Epithelial cell of prostate (primary cell): ENCODE data around the gene MCTP1.

Experiments used
- DNase-seq: peaks from one replicate; pipeline ENCODE4 v3.0.0-alpha.2; 2011; ENCODE audit warnings: low read depth, low spot score
- H3K27ac ChIP-seq: fragments of 450-650 bp; 2 replicates; pipeline ENCODE4 v1.5.1; 2017; ENCODE audit warnings: mild to moderate bottlenecking

MCTP1 gene

GRCh38 chr5:95045181-95045965, 239.5 kb downstream of the MCTP1 start:
- no peak overlapping the region for H3K27ac ChIP-seq

GRCh38 chr5:95044096-95044495, 240.8 kb downstream of the MCTP1 start:
- no peak overlapping the region for H3K27ac ChIP-seq
- DNase-seq = no peak

More at GRCh38 chr5:95045181-95045965, 239.5 kb downstream of the MCTP1 start:
- no peak for DNase-seq

GRCh38 chr5:95043648-95044047, 241.2 kb downstream of the MCTP1 start:
- no peak for DNase-seq
- no peak overlapping the region for H3K27ac ChIP-seq

GRCh38 chr5:95043234-95043633, 241.7 kb downstream of the MCTP1 start:
- no peak overlapping the region for H3K27ac ChIP-seq
- DNase-seq = no peak

- H3K27ac ChIP-seq = no peak overlapping the region
These were observed 242.9 kb downstream of the MCTP1 start for GRCh38 chr5:95042037-95042436.

GRCh38 chr5:95035891-95036685, 248.8 kb downstream of the MCTP1 start:
- H3K27ac ChIP-seq = no peak overlapping the region
- DNase-seq = no peak

More at GRCh38 chr5:95042037-95042436, 242.9 kb downstream of the MCTP1 start:
- no peak for DNase-seq

- no peak for DNase-seq
- no peak overlapping the region for H3K27ac ChIP-seq
These were observed 252.1 kb downstream of the MCTP1 start for GRCh38 chr5:95032801-95033200.

GRCh38 chr5:95029569-95030366, 255.1 kb downstream of the MCTP1 start:
- DNase-seq = no peak
- no peak overlapping the region for H3K27ac ChIP-seq

- no peak overlapping the region for H3K27ac ChIP-seq
- DNase-seq = no peak
These were observed 257.1 kb downstream of the MCTP1 start for GRCh38 chr5:95027775-95028174.

GRCh38 chr5:95027151-95027721, 257.7 kb downstream of the MCTP1 start:
- DNase-seq = no peak
- H3K27ac ChIP-seq = no peak overlapping the region

GRCh38 chr5:95026718-95027117, 258.2 kb downstream of the MCTP1 start:
- DNase-seq = no peak
- H3K27ac ChIP-seq = no peak overlapping the region

- DNase-seq = no peak
- H3K27ac ChIP-seq = no peak overlapping the region
These were observed 261.8 kb downstream of the MCTP1 start for GRCh38 chr5:95022967-95023695.

- H3K27ac ChIP-seq = no peak overlapping the region
- DNase-seq = no peak
These were observed 264.5 kb downstream of the MCTP1 start for GRCh38 chr5:95020345-95020744.

- no peak for DNase-seq
- H3K27ac ChIP-seq = no peak overlapping the region
These were observed 265.9 kb downstream of the MCTP1 start for GRCh38 chr5:95018946-95019345.

- H3K27ac ChIP-seq = no peak overlapping the region
- no peak for DNase-seq
These were observed 266.4 kb downstream of the MCTP1 start for GRCh38 chr5:95018511-95018910.

GRCh38 chr5:95009812-95010211, 275.1 kb downstream of the MCTP1 start:
- no peak for DNase-seq
- no peak overlapping the region for H3K27ac ChIP-seq

- no peak for DNase-seq
- H3K27ac ChIP-seq = no peak overlapping the region
These were observed 276.8 kb downstream of the MCTP1 start for GRCh38 chr5:95007921-95008597.

- DNase-seq = no peak
- no peak overlapping the region for H3K27ac ChIP-seq
These were observed 279.1 kb downstream of the MCTP1 start for GRCh38 chr5:95005811-95006210.

GRCh38 chr5:94998670-94999069, 286.2 kb downstream of the MCTP1 start:
- H3K27ac ChIP-seq = no peak overlapping the region
- no peak for DNase-seq
